OCI-LY1 (cell line): ENCODE results near the gene NELFCD.

Experiments
- H2AFZ ChIP-seq: fragments of 200-600 bp; sonication (generic), shearing (Covaris generic); 2 replicates; pipeline ENCODE4 v1.6.0; 2014; ENCODE audit warnings: antibody characterized with exemption, mild to moderate bottlenecking, low read length
- H3F3A ChIP-seq: fragments of 200-600 bp; sonication (generic), shearing (Covaris generic); 2 replicates; pipeline ENCODE4 v1.6.0; 2014; ENCODE audit warnings: mild to moderate bottlenecking, antibody characterized with exemption, low read length, moderate library complexity; ENCODE audit not compliant: insufficient read depth
- H3K27ac ChIP-seq: fragments of 200-600 bp; sonication (generic); 2 replicates; pipeline ENCODE4 v1.5.1; 2014; ENCODE audit warnings: low read length, mixed run types, mild to moderate bottlenecking, low read depth; ENCODE audit not compliant: poor library complexity, severe bottlenecking
- H3K27me3 ChIP-seq: fragments of 200-600 bp; sonication (generic); 2 replicates; pipeline ENCODE4 v1.6.0; 2014; ENCODE audit warnings: antibody characterized with exemption, mild to moderate bottlenecking, low read length, moderate library complexity; ENCODE audit not compliant: insufficient read depth
- H3K36me3 ChIP-seq: fragments of 200-600 bp; sonication (generic); 2 replicates; pipeline ENCODE4 v1.6.1; 2014; ENCODE audit warnings: mild to moderate bottlenecking, antibody characterized with exemption, low read length, moderate library complexity, mixed read lengths; ENCODE audit not compliant: insufficient read depth
- H3K4me1 ChIP-seq: fragments of 200-600 bp; sonication (generic); 2 replicates; pipeline ENCODE4 v1.5.1; 2014; ENCODE audit warnings: mild to moderate bottlenecking, low read length, moderate library complexity; ENCODE audit not compliant: insufficient read depth, severe bottlenecking
- H3K4me2 ChIP-seq: fragments of 200-600 bp; sonication (generic), shearing (Covaris generic); 2 replicates; pipeline ENCODE4 v1.6.1; 2014; ENCODE audit warnings: low read length
- H3K4me3 ChIP-seq: fragments of 200-600 bp; sonication (generic); 2 replicates; pipeline ENCODE4 v1.5.1; 2014; ENCODE audit warnings: low read length, low read depth, mild to moderate bottlenecking, mixed read lengths; ENCODE audit not compliant: poor library complexity, severe bottlenecking
- H3K79me2 ChIP-seq: fragments of 200-600 bp; shearing (Covaris generic); 2 replicates; pipeline ENCODE4 v1.6.1; 2016; ENCODE audit warnings: mixed run types, low read length, mixed read lengths; ENCODE audit not compliant: insufficient read depth
- H3K9ac ChIP-seq: fragments of 200-600 bp; sonication (generic), shearing (Covaris generic); 2 replicates; pipeline ENCODE4 v1.6.1; 2014; ENCODE audit warnings: mild to moderate bottlenecking, low read length, mixed read lengths
- H3K9me2 ChIP-seq: fragments of 200-600 bp; sonication (generic), shearing (Covaris generic); 2 replicates; pipeline ENCODE4 v1.6.1; 2014; ENCODE audit warnings: low read depth, mild to moderate bottlenecking, low read length, mixed read lengths
- H3K9me3 ChIP-seq: fragments of 200-600 bp; shearing (Covaris generic); 2 replicates; pipeline ENCODE4 v1.6.1; 2014; ENCODE audit warnings: low read length, mixed read lengths
- H4K20me1 ChIP-seq: fragments of 200-600 bp; sonication (generic), shearing (Covaris generic); 2 replicates; pipeline ENCODE4 v1.6.0; 2016; ENCODE audit warnings: mild to moderate bottlenecking, low read length; ENCODE audit not compliant: insufficient read depth
- EZH2 ChIP-seq: fragments of 200-600 bp; sonication (generic), shearing (Covaris generic); IDR thresholded peaks from 2 replicates; pipeline ENCODE4 v1.8.0; 2017; ENCODE audit warnings: borderline replicate concordance, mixed run types, mild to moderate bottlenecking, antibody characterized with exemption, low read length, moderate library complexity, mixed read lengths
- TF ChIP-seq, protein P1 (sequence below): fragments of 200-600 bp; sonication (generic), shearing (Covaris generic); IDR thresholded peaks from 2 replicates; pipeline ENCODE4 v1.5.1; 2017; ENCODE audit warnings: mild to moderate bottlenecking, antibody characterized with exemption, low read length, moderate library complexity, mixed read lengths

The NELFCD gene

GRCh38 chr20:58953050-58953449 is 28.0 kb upstream of the NELFCD start:
- Histone ChIP-seq H3K79me2 (no peaks in the 10 kb centered on the region), H3K9ac (no peak overlapping the region), H3K4me1 (no peaks in the 10 kb centered on the region), H3K9me3 (no peaks in the 10 kb centered on the region), H3F3A (no peaks in the 10 kb centered on the region; the same call in 1 of the 2 replicates), H3K4me3 (no peak overlapping the region), H3K9me2 (no peaks in the 10 kb centered on the region), H2AFZ (no peak overlapping the region), H3K4me2 (no peak overlapping the region), H3K27ac (no peak overlapping the region), H3K36me3 (no peaks in the 10 kb centered on the region), H4K20me1 (no peaks in the 10 kb centered on the region), H3K27me3 (no peaks in the 10 kb centered on the region)
- TF ChIP-seq, protein P1, sequence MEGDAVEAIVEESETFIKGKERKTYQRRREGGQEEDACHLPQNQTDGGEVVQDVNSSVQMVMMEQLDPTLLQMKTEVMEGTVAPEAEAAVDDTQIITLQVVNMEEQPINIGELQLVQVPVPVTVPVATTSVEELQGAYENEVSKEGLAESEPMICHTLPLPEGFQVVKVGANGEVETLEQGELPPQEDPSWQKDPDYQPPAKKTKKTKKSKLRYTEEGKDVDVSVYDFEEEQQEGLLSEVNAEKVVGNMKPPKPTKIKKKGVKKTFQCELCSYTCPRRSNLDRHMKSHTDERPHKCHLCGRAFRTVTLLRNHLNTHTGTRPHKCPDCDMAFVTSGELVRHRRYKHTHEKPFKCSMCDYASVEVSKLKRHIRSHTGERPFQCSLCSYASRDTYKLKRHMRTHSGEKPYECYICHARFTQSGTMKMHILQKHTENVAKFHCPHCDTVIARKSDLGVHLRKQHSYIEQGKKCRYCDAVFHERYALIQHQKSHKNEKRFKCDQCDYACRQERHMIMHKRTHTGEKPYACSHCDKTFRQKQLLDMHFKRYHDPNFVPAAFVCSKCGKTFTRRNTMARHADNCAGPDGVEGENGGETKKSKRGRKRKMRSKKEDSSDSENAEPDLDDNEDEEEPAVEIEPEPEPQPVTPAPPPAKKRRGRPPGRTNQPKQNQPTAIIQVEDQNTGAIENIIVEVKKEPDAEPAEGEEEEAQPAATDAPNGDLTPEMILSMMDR = no peak
- TF ChIP-seq EZH2 = no peak

GRCh38 chr20:58956078-58956477 is 25.0 kb upstream of the NELFCD start:
- H3K27ac ChIP-seq = no peak overlapping the region
- no peak overlapping the region for H2AFZ ChIP-seq
- H3K36me3 ChIP-seq = no peaks in the 10 kb centered on the region
- no peak overlapping the region for H3K9ac ChIP-seq
- H3K9me3 ChIP-seq = no peaks in the 10 kb centered on the region
- H3K4me3 ChIP-seq = no peak overlapping the region
- no peaks in the 10 kb centered on the region for H4K20me1 ChIP-seq
- no peaks in the 10 kb centered on the region for H3K9me2 ChIP-seq
- H3F3A ChIP-seq = no peaks in the 10 kb centered on the region; the same call in 1 of the 2 replicates
- H3K27me3 ChIP-seq = no peaks in the 10 kb centered on the region
- H3K4me2 ChIP-seq = no peak overlapping the region
- no peaks in the 10 kb centered on the region for H3K4me1 ChIP-seq
- TF ChIP-seq, protein P1 = no peak
- no peak for TF ChIP-seq EZH2
- H3K79me2 ChIP-seq = no peaks in the 10 kb centered on the region

GRCh38 chr20:58959652-58960051 is 21.4 kb upstream of the NELFCD start:
- Histone ChIP-seq H3K27ac (no peak overlapping the region), H3K4me1 (no peaks in the 10 kb centered on the region), H3K9ac (no peak overlapping the region), H3K4me3 (no peak overlapping the region), H3K36me3 (no peaks in the 10 kb centered on the region), H3F3A (no peaks in the 10 kb centered on the region), H3K9me3 (peaks cover 3% of the 10 kb centered on the region; the same call in 1 of the 2 replicates), H3K4me2 (no peak overlapping the region), H3K27me3 (no peaks in the 10 kb centered on the region), H4K20me1 (no peaks in the 10 kb centered on the region), H3K9me2 (no peaks in the 10 kb centered on the region), H2AFZ (no peak overlapping the region), H3K79me2 (no peaks in the 10 kb centered on the region)
- TF ChIP-seq EZH2 = no peak
- TF ChIP-seq, protein P1 = no peak
